GM12874 (cell line): Measurements from ENCODE around the gene MAST4.

Experiments used
- CTCF ChIP-seq: IDR thresholded peaks from 2 replicates; pipeline ENCODE4 v1.5.1; 2011; ENCODE audit warnings: low read depth, mild to moderate bottlenecking, control low read depth, low read length, moderate library complexity; ENCODE audit not compliant: insufficient read depth

MAST4 gene

GRCh38 chr5:67149057-67149950, 553.1 kb downstream of the MAST4 start:
- TF ChIP-seq CTCF, result no peak

GRCh38 chr5:67149951-67150523, 553.8 kb downstream of the MAST4 start:
- no peak for TF ChIP-seq CTCF

GRCh38 chr5:67152400-67152799, 556.2 kb downstream of the MAST4 start:
- no peak for TF ChIP-seq CTCF

- no peak for TF ChIP-seq CTCF
These were observed 557.1 kb downstream of the MAST4 start for GRCh38 chr5:67153292-67153691.

DNA sequence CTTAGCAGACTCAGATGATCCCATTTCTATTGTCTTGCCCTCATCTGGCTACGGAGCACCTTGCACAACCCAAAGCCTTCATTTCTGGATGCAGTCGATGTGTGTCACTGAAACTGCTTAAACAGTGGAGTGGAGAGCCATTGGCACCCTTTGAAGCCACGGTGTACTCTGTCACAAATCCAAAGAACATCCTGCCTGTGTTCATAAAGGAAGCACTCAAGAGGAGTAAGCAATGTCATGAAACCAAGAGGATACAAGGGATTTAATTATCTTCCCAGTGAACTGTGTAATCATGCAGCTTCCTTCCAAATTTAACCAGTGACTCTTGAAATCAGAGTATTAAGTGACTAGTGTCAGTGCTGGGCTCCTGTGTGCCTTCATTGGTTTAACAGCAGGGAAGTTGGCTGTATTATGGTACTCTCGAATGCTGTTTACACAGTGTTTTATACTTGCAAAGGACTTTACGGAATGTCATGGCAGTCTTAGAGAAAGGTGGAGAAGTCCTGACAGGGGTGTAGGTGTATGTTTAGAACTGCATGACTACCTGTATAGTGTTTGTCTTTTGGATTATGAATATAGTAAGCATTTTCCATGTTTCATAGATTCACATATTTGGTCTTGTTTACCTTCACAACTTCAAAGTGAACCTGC, 558.5 kb downstream of the MAST4 start:
- TF ChIP-seq CTCF, result no peak

GRCh38 chr5:67156976-67157583, 560.9 kb downstream of the MAST4 start:
- peak; percentile 78 for TF ChIP-seq CTCF

DNA sequence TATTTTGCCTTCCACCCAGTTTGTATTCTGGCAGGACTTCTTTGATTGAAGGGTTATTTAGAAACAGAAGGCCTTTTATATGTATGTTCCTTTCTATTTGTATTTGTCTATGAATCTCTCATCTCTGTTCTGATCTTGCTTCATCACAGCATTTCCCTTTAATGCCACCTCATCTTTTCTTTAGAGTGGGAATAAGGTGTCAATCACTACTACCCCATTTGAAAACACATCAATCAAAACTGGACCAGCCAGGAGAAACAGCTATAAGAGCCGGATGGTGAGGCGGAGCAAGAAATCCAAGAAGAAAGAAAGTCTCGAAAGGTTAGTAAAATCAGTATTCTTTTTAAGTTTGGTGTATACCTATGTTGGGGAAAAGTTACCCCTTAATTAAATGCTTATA, 564.1 kb downstream of the MAST4 start:
- TF ChIP-seq CTCF, result no peak
